ENCODE measurements around the gene HDDC3.

DNA sequence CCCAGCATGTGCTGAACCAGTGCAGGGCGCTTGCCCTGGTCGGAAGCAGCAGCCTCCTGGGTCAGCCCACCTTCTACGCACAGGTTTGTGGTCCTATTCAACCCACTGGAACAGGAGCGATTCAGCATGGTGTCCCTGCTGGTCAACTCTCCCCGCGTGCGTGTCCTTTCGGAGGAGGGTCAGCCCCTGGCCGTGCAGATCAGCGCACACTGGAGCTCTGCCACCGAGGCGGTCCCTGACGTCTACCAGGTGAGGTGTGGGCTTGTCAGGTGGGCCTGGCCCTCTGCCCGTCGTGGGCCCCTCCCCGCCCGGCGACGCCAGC is 21.1 kb downstream of the HDDC3 start:
- TF ChIP-seq, protein P1, sequence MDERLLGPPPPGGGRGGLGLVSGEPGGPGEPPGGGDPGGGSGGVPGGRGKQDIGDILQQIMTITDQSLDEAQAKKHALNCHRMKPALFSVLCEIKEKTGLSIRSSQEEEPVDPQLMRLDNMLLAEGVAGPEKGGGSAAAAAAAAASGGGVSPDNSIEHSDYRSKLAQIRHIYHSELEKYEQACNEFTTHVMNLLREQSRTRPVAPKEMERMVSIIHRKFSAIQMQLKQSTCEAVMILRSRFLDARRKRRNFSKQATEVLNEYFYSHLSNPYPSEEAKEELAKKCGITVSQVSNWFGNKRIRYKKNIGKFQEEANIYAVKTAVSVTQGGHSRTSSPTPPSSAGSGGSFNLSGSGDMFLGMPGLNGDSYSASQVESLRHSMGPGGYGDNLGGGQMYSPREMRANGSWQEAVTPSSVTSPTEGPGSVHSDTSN (CRISPR knock-in tag; IDR thresholded peaks at IDR 0.05; ENCODE audit: low read depth): no peak
- TF ChIP-seq, protein P1 (tag; conservative IDR thresholded peaks at IDR 0.05; ENCODE audit: low read depth): no peak
- TF ChIP-seq ZKSCAN8 (CRISPR knock-in tag; IDR thresholded peaks at IDR 0.05) (no peak), GABPB1 (CRISPR knock-in tag; IDR thresholded peaks at IDR 0.05) (no peak), ZBTB7A (IDR thresholded peaks at IDR 0.05; ENCODE audit: borderline replicate concordance, control insufficient read depth, low read depth, low read length) (no peak)
